ENCODE results near the gene IGSF8. TPM values are rescaled to one million over a fixed set of nuclear protein-coding genes. Genes with fewer than 3 reads are reported as not detected.

Gene IGSF8
- polyA plus RNA-seq, 1 donor from 2014 or later = 27.3 TPM

- Histone ChIP-seq H3K36me3 (ENCODE audit: insufficient read depth, low read length) (no peaks in the 10 kb centered on the region), H3K27ac (ENCODE audit: low read length) (no peak overlapping the region), H3K79me2 (replicated peaks; ENCODE audit: insufficient read depth, low read length) (no peaks in the 10 kb centered on the region), H3K9ac (ENCODE audit: low read length) (no peak overlapping the region), H4K20me1 (ENCODE audit: insufficient read depth) (no peaks in the 10 kb centered on the region), H3K4me3 (ENCODE audit: low read length) (no peak overlapping the region), H3F3A (ENCODE audit: insufficient read depth, low read length, poor library complexity, severe bottlenecking) (no peaks in the 10 kb centered on the region), H2AFZ (ENCODE audit: low read depth, low read length) (no peak overlapping the region), H3K9me2 (ENCODE audit: insufficient read depth, low read length) (no peaks in the 10 kb centered on the region), H3K27me3 (ENCODE audit: insufficient read depth, low read depth, low read length) (no peaks in the 10 kb centered on the region), H3K9me3 (ENCODE audit: low read length) (no peaks in the 10 kb centered on the region), H3K4me2 (ENCODE audit: low read length) (no peak overlapping the region)
- TF ChIP-seq MXI1 (conservative IDR thresholded peaks at IDR 0.05; ENCODE audit: poor library complexity, severe bottlenecking) (no peak), CTCF (IDR thresholded peaks at IDR 0.05; ENCODE audit: poor library complexity, severe bottlenecking) (no peak), RAD21 (conservative IDR thresholded peaks at IDR 0.05) (no peak), EZH2 (IDR thresholded peaks at IDR 0.05; ENCODE audit: borderline replicate concordance, insufficient read depth, low read length, poor library complexity, severe bottlenecking) (no peak)
Measured at GRCh38 chr1:160129558-160129957, 31.1 kb upstream of the IGSF8 start.

- Histone ChIP-seq H3K9ac (ENCODE audit: low read length) (no peak overlapping the region), H2AFZ (ENCODE audit: low read depth, low read length) (no peak overlapping the region)
Measured at GRCh38 chr1:160129046-160129445, 30.6 kb upstream of the IGSF8 start.

More at GRCh38 chr1:160129046-160129445, 30.6 kb upstream of the IGSF8 start:
- Histone ChIP-seq H3K9me2 (ENCODE audit: insufficient read depth, low read length) (no peaks in the 10 kb centered on the region), H3K4me2 (ENCODE audit: low read length) (no peak overlapping the region), H3K36me3 (ENCODE audit: insufficient read depth, low read length) (no peaks in the 10 kb centered on the region), H3K4me3 (ENCODE audit: low read length) (no peak overlapping the region), H3F3A (ENCODE audit: insufficient read depth, low read length, poor library complexity, severe bottlenecking) (no peaks in the 10 kb centered on the region), H4K20me1 (ENCODE audit: insufficient read depth) (no peaks in the 10 kb centered on the region), H3K79me2 (replicated peaks; ENCODE audit: insufficient read depth, low read length) (no peaks in the 10 kb centered on the region), H3K27me3 (ENCODE audit: insufficient read depth, low read depth, low read length) (no peaks in the 10 kb centered on the region), H3K9me3 (ENCODE audit: low read length) (no peaks in the 10 kb centered on the region), H3K27ac (ENCODE audit: low read length) (no peak overlapping the region)
- TF ChIP-seq EP300 (conservative IDR thresholded peaks at IDR 0.05; ENCODE audit: poor library complexity, severe bottlenecking) = no peak
- no peak for TF ChIP-seq RAD21 (conservative IDR thresholded peaks at IDR 0.05)
- TF ChIP-seq POLR2AphosphoS5 (IDR thresholded peaks at IDR 0.05) = no peak
- TF ChIP-seq REST (IDR thresholded peaks at IDR 0.05; ENCODE audit: borderline replicate concordance) = no peak
- no peak for TF ChIP-seq EZH2 (IDR thresholded peaks at IDR 0.05; ENCODE audit: borderline replicate concordance, insufficient read depth, low read length, poor library complexity, severe bottlenecking)
- no peak for TF ChIP-seq CTCF (IDR thresholded peaks at IDR 0.05; ENCODE audit: poor library complexity, severe bottlenecking)
- no peak for TF ChIP-seq SMC3 (conservative IDR thresholded peaks at IDR 0.05; ENCODE audit: poor library complexity)
